ENCODE measurements around the gene CHST11.

CHST11 gene

GRCh38 chr12:104434129-104434528 is 22.6 kb upstream of the CHST11 start:
- no peak for DNase-seq

GRCh38 chr12:104435175-104435574 is 21.6 kb upstream of the CHST11 start:
- no peak for DNase-seq

DNA sequence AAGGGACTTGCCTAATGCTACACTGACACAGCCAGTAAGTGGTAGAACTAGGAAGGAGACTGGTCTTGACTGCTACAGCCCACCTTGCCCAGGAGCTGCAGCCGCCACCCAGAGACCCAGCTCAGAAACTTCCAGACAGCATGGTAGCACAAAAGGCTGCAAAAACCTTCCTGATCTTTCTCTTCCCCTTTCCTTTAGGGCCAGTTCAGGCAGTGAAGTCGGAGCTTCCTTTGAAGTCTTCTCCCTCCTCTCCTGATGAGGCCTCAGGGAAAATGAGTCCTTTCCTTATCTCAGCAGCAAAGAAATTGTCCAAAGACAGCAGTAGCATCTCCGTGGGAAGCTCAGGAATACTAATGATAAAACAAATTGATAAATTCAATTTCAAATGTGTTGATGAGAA is 21.0 kb upstream of the CHST11 start:
- no peak for DNase-seq

DNA sequence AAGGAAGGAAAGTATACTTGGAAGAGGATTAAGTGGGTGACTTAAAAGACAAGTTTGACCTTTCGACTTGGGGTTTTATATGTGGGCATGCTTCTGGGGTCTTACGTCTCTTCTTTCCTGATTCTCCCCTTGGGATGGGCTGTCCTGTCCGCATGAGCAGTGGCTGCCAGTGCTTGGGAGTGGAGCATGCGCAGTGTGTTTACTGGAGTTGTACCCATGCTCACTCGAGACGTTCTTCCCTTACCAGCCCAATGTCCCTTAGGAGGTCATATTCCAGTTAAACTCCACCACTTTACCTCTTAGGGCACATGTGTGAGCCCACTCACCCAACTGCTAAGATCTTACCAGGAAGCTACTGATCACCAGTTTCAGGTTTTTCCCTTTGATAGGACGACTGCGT is 20.0 kb upstream of the CHST11 start:
- no peak for DNase-seq

DNA sequence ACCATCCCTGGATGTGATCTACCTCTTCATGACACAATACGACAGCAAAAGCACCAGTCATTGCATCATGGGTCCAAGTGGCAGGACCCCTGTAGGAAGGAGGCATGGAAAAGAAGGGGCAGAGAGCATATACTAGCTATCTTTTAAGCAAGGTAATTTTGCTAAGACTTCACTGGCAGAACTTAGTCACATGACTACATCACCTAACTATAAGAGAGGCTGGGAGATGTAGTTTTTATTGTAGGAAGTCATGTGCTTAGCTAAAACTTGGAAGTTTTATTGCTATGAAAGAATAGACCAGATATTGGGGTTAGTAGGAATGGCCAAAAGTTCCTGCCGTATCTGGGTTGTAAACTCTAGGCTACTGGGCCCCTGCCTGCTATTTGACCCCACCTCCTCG is 18.6 kb upstream of the CHST11 start:
- no peak for DNase-seq

DNA sequence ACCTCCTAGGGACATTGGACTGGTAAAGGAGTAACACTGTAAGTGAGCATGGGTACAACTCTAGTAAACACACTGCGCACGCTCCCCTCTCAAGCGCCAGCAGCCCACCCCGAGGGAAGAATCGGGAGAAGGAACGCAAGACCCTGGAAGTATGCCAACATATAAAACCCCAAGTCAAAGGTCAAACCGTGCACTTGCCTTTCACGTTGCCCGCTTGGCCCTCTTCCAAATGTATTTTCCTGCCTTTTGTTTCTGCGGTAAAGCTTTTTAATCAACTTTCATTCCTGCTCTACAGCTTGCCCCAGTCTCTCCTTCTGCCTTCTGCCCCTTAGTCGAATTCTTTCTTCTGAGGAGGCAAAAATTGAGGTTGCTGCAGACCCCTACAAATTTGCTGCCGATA is 17.6 kb upstream of the CHST11 start:
- DNase-seq, result no peak

DNA sequence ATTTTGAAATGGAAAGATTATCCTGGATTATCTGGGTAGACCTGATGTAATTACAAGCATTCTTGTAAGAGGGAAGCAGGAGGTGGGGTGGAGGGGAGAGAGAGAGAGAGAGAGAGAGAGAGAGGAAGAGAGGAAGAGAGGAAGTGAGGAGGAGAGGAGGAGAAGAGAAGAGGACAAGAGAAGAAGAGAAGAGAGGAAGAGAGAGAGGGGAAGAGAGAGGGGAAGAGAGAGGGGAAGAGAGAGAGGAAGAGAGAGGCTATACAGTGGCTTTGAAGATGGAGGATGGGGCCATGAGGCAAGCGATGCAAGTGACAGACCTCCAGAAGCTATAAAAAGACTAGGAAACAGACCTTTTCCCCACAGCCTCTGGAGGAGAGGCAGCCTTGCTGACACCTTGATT is 13.7 kb upstream of the CHST11 start:
- DNase-seq, result no peak

DNA sequence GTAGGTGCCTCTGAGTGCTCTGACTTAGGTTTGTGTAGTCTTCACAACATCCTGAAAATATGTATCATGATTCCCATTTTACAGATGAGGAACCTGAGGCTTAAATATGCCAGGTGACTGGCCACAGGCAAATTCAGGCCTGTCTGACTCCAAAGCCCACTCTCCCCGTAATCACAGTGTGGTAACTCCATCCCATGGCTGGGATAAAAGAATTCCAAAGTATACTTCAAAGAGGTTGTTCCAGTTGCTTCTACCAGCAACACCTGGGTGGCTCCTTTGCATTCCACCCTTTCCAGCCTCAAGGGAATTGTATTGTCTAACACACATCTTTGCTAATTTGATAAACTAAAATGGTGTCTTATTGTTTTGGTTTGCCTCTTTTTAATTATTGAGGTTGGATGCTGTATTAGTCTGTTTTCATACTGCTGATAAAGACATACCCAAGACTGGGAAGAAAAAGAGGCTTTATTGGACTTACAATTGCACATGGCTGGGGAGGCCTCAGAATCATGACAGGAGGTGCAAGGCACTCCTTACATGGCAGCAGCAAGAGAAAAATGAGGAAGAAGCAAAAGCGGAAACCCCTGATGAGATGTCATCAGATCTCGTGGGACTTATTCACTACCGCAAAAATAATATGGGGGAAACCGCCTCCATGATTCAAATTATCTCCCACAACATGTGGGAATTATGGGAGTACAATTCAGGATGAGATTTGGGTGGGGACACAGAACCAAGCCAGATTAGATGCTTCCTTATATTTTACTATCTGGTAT is 9.9 kb upstream of the CHST11 start:
- DNase-seq, result no peak

DNA sequence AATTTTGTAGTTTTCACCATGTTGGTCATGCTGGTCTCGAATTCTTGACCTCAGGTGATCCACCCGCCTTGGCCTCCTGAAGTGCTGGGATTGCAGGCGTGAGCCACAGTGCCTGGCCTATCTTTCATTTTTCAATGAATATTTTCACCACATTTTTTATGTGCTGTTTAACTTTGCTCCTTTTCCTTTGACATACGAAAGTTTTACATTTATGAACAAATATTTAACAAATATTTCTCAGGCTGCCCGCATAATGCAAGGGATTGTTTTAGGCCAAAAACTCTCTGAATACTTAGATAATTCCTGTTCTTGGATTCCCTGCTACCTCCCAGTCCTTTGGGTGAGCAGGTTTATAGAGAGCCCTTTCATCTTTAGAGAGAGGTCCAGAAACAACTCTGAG is 8.7 kb upstream of the CHST11 start:
- DNase-seq, result no peak

DNA sequence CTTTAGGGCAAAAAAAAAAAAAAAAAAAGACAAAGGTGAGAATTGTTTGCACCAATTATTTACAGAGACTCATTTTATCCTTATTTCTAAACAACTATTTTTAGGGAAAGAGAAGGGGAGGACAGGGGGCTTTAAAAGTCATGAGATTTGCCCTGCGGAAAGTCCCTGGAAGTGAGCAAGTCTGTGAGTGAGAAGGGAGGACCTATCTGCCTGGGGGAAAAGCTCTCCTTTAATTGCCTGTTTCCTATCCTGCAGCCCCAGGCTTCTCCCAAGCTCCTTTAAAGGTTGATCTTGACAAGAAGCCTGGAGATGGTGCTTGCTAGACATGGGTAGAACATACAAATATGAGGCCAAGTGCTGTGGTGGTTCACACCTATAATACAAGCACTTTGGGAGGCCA is 8.3 kb upstream of the CHST11 start:
- DNase-seq, result no peak

- no peak for DNase-seq
Measured at GRCh38 chr12:104450700-104451099, 6.0 kb upstream of the CHST11 start.

DNA sequence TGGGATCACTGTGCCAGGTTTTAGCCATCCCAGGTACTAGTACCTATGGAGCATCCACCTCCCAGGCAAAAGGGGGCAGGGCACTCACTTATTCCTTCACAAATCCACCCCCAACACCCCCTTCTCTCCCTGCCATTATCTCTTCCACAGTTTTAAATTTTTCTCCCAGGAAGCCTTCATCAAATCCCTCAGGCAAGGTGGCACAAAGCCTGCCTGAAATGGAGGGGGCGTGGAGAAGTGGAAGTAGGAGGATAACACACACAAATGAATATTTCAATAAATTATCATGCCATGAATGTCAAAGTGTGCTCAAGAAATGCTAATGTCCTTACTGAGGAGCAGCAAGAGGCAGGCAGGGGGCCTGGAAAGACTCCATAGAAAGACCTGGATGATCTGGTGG is 4.7 kb upstream of the CHST11 start:
- DNase-seq, result no peak

GRCh38 chr12:104453133-104453532 is 3.6 kb upstream of the CHST11 start:
- no peak for DNase-seq

GRCh38 chr12:104454997-104455396 is 1.8 kb upstream of the CHST11 start:
- DNase-seq, result no peak

DNA sequence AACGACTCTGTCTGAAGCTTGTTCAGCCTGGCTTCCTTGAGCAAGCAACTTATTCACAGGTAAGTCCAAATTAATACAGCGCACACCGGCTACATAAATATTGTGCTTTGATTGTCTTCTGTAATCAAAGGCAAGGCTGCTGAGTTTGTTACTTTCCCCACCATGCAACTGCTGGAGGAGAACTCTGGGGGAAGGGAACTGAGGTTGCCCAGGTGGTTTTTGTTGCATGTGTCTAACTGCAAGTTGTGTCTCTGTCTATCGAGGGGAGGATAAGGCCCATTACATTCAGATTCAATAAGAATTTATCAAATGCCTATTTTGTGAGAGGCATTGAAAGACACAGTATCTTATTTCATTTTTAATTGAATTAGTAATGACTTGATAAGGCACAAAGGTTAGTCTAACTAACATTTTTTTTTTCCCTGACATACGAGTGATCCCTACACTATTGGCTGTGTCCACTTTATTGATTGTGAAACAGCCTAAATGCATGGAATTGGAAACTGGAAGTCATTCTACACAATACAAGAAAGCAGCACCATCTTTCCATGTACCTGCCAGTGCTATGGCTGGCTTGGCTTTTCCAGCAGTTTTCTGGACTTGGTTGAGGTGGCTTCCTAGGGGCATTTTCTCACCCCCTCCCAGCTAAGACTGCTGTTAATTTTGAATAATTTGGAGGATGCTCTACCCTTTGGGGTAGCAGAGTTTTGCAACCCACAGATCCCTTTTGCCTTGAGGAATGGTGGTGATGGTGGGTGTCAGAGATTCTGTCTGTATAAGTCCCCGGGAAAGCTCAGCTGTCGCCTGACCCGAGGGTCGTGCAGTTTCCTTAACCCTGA is 951 bp upstream of the CHST11 start:
- DNase-seq, result peak; percentile 2

DNA sequence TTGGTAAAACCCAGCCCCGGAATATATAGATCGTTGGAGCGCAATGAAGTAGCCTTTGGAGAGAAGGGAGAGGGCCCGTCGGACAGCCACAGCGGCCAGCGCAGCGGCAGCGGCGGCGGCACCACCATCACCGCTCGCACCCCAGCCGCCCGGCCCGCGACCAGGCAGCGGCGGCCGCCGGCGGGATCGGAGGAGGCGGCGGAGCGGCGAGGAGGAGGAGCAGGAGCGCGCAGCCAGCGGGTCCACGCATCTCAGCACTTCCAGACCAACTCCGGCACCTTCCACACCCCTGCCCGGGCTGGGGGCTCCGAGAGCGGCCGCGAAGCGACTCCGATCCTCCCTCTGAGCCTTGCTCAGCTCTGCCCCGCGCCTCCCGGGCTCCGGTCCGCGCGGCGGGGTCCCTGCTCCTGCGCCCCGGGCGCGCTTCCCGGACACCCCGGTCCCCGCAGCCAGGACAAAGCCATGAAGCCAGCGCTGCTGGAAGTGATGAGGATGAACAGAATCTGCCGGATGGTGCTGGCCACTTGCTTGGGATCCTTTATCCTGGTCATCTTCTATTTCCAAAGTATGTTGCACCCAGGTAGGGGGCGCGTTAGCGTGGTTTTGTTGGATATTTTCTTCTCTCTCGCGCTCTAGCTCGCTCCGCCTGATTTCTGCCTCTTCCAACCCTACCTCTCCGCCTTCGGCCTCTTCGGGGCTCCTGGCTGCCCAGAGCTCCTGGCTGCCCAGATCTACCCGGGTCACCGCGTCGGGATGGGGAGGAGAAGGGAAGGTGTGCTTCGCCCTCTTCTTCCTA is 400 bp downstream of the CHST11 start:
- peak; percentile 82 for DNase-seq

- peak; percentile 51 for DNase-seq
Measured at GRCh38 chr12:104457746-104458693, 1.3 kb downstream of the CHST11 start.

DNA sequence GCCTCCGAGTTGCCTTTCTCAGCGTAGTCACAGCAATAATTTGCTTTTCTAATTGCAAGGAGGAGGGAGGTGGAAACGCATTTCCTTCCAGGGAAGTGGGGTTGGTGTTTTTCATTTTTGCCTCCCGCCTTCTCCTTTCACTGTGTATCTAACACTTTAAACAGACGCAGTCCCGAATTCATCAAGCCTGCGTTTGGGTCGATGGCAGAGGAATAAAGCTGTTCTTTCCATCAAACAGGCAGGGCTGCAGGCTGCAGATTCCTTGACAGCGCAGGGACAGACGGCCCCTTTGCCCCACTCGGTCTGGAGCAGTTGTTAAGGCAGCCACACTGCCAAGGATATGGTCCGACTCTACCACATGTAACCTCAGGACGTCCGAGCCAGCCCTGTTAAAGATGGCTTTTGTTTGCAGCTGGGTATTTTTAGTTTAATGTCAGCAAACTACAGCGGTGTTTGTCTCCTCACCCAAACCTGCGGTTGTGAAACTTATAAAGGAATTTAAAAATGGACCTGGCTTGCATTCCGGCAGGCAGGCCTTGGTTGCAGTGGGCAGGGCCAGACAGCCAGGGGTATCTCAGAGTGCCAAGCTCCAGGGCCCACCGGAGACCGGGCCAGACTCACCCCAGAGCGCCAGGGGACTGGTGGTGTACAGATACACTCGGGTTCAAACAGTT is 2.1 kb downstream of the CHST11 start:
- DNase-seq, result peak; percentile 61

- peak; percentile 46 for DNase-seq
Measured at GRCh38 chr12:104459368-104459909, 2.7 kb downstream of the CHST11 start.

GRCh38 chr12:104460041-104460719 is 3.4 kb downstream of the CHST11 start:
- peak; percentile 43 for DNase-seq
